Measurements from ENCODE around the gene IL10RB.

- no peak for TF ChIP-seq CTCF (IDR thresholded peaks at IDR 0.05)
- no peak for TF ChIP-seq POLR2A (IDR thresholded peaks at IDR 0.05)
Measured at GRCh38 chr21:33266050-33266788, at the start of gene IL10RB.
